AG04450 (cell line): Measurements from ENCODE around the gene FOXM1. TPM values are rescaled to one million over a fixed set of nuclear protein-coding genes. Genes with fewer than 3 reads are reported as not detected.

Experiments
- CTCF ChIA-PET: fragments of 300-600, 350-600 bp; formaldehyde crosslinking; extraction: SDS; loops from one replicate; lab custom pipeline; 2022; ENCODE audit warnings: antibody characterized with exemption, inconsistent platforms; lab: Charles Lee
- POLR2A ChIA-PET: fragments of 350-600 bp; formaldehyde crosslinking; extraction: SDS; loops from one replicate; lab custom pipeline; 2021; ENCODE audit warnings: antibody characterized with exemption, inconsistent platforms; lab: Yijun Ruan, JAX
- DNase-seq: peaks from one replicate; pipeline ENCODE4 v3.0.0-alpha.2; 2011; ENCODE audit warnings: low read depth, low spot score
- H3K27ac ChIP-seq: one replicate; pipeline ENCODE4 v1.5.1; 2012; ENCODE audit warnings: low read depth, low read length, control low read depth
- H3K27me3 ChIP-seq: one replicate; pipeline ENCODE4 v1.6.0; 2012; ENCODE audit warnings: low read length; ENCODE audit not compliant: control insufficient read depth, insufficient read depth
- H3K4me3 ChIP-seq: 2 replicates; pipeline ENCODE4 v1.5.1; 2011; ENCODE audit warnings: mild to moderate bottlenecking, low read depth, low read length, control low read depth
- H3K9me3 ChIP-seq: 2 replicates; pipeline ENCODE4 v1.5.1; 2012; ENCODE audit warnings: low read length; ENCODE audit not compliant: control insufficient read depth, insufficient read depth
- CTCF ChIP-seq: IDR thresholded peaks from 2 replicates; pipeline ENCODE4 v1.5.1; 2011; ENCODE audit warnings: low read depth, low read length, control low read depth, inconsistent platforms
- polyA plus RNA-seq: library from polyadenylated mRNA; depleted of rRNA; stranded (reverse); fragments of >200 nt; gene quantifications from 2 replicates; pipeline ENCODE4 v1.2.3, GENCODE V29; 2011; rRNA removed

Gene FOXM1
- polyA plus RNA-seq, 1 experiment, result 10.8 TPM

GRCh38 chr12:2813214-2814185, 63.5 kb downstream of the FOXM1 start:
- no peak for DNase-seq
- H3K27ac ChIP-seq, result peak overlapping the region; percentile 96
- H3K4me3 ChIP-seq, result peak overlapping the region; percentile 98
- H3K9me3 ChIP-seq, result no peaks in the 10 kb centered on the region
- POLR2A ChIA-PET, result interaction anchor here (0.6 to 1.6 kb wide), 3 partner anchors 18 to 35 kb away, joined by 4 to 6 read pairs (median 4); partner anchors contain the start of gene FKBP4
- CTCF ChIA-PET, result interaction anchor here (0.6 to 2.6 kb wide), 14 partner anchors 9 to 261 kb away, joined by 3 to 15 read pairs (median 3); no protein-coding TSS in a partner anchor
- H3K27me3 ChIP-seq, result no peaks in the 10 kb centered on the region
- peak; percentile 84 for TF ChIP-seq CTCF

- peak within 1 kb of the TSS; percentile 96 for H3K27ac ChIP-seq
- ChIA-PET POLR2A (interaction anchor here (0.6 to 1.6 kb wide), 3 partner anchors 17 to 34 kb away, joined by 4 to 6 read pairs (median 4); partner anchors contain the start of gene FKBP4), CTCF (interaction anchor here (0.5 to 2.6 kb wide), 13 partner anchors 12 to 142 kb away, joined by 3 to 15 read pairs (median 3); no protein-coding TSS in a partner anchor)
- no peaks in the 10 kb centered on the region for H3K9me3 ChIP-seq
- DNase-seq, result peak; percentile 94
- no peaks in the 10 kb centered on the region for H3K27me3 ChIP-seq
- TF ChIP-seq CTCF, result no peak
- peak within 1 kb of the TSS; percentile 98 for H3K4me3 ChIP-seq
Measured at GRCh38 chr12:2812290-2813213, 64.4 kb downstream of the FOXM1 start, which contains the start of gene ITFG2. ITFG2 (plus strand) TSS chr12:2812668; CDS start chr12:2812761, 93 bp downstream.

GRCh38 chr12:2811801-2812200, 65.2 kb downstream of the FOXM1 start:
- POLR2A ChIA-PET, result interaction anchor here (1.6 kb wide), 1 partner anchor 17 kb away, joined by 4 read pairs; the partner anchor contains the start of gene FKBP4
- H3K4me3 ChIP-seq, result peak overlapping the region; percentile 98

More at GRCh38 chr12:2811801-2812200, 65.2 kb downstream of the FOXM1 start:
- Histone ChIP-seq H3K27ac (no peak overlapping the region), H3K9me3 (no peaks in the 10 kb centered on the region), H3K27me3 (no peaks in the 10 kb centered on the region)
- DNase-seq, result no peak
- CTCF ChIA-PET, result interaction anchor here (1.3 to 2.6 kb wide), 3 partner anchors 42 to 132 kb away, joined by 3 to 12 read pairs (median 4); no protein-coding TSS in a partner anchor
- TF ChIP-seq CTCF, result no peak

Other genes starting within 250 kb of the FOXM1 start
- gene FKBP4, start 82.2 kb downstream of the FOXM1 start, polyA plus RNA-seq, result 30.0 and 34.1 TPM in 2 replicates
- 17.4 and 18.6 TPM in 2 replicates for gene ITFG2, start 64.5 kb downstream of the FOXM1 start, polyA plus RNA-seq
- 0.66 and 0.99 TPM in 2 replicates for gene NRIP2, start 42.1 kb downstream of the FOXM1 start, polyA plus RNA-seq
- gene TEX52, start 20.1 kb downstream of the FOXM1 start, polyA plus RNA-seq, result not detected in 2 replicates
- 42.0 and 43.4 TPM in 2 replicates for gene RHNO1, start within 50 bp of the FOXM1 start, polyA plus RNA-seq
- 41.6 and 48.7 TPM in 2 replicates for gene TULP3, start 13.7 kb upstream of the FOXM1 start, polyA plus RNA-seq
- 10.3 and 14.1 TPM in 2 replicates for gene TEAD4, start 82.2 kb upstream of the FOXM1 start, polyA plus RNA-seq
- gene TSPAN9, start 200.2 kb upstream of the FOXM1 start, polyA plus RNA-seq, result 68.0 and 72.7 TPM in 2 replicates